Dedifferentiated amniotic fluid mesenchymal stem cell (primary cell): ENCODE measurements around the gene MX1.

Experiments used
- DNase-seq: peaks from one replicate; pipeline ENCODE4 v3.0.0-alpha.2; 2016; ENCODE audit errors: extremely low spot score

Gene MX1

GRCh38 chr21:41459884-41460534 is 34.0 kb downstream of the MX1 start:
- DNase-seq = no peak

GRCh38 chr21:41460578-41461527 is 34.8 kb downstream of the MX1 start:
- peak; percentile 65 for DNase-seq

GRCh38 chr21:41465176-41465781 is 39.2 kb downstream of the MX1 start:
- DNase-seq = no peak

- DNase-seq = no peak
These were observed 40.2 kb downstream of the MX1 start for GRCh38 chr21:41466024-41466820.

- DNase-seq = no peak
These were observed 44.0 kb downstream of the MX1 start for GRCh38 chr21:41470054-41470453.

- DNase-seq = no peak
These were observed 46.9 kb downstream of the MX1 start for GRCh38 chr21:41472753-41473548.

- DNase-seq = no peak
These were observed 49.8 kb downstream of the MX1 start for GRCh38 chr21:41475714-41476420.

GRCh38 chr21:41477641-41478318 is 51.7 kb downstream of the MX1 start:
- DNase-seq = no peak

- no peak for DNase-seq
These were observed 52.5 kb downstream of the MX1 start for GRCh38 chr21:41478319-41479177.

- no peak for DNase-seq
These were observed 53.6 kb downstream of the MX1 start for GRCh38 chr21:41479686-41480085.

- DNase-seq = no peak
These were observed 54.1 kb downstream of the MX1 start for GRCh38 chr21:41480086-41480690.

- peak; percentile 22 for DNase-seq
These were observed 55.2 kb downstream of the MX1 start for GRCh38 chr21:41481191-41481590.

GRCh38 chr21:41482301-41482700 is 56.3 kb downstream of the MX1 start:
- no peak for DNase-seq

- DNase-seq = no peak
These were observed 56.9 kb downstream of the MX1 start for GRCh38 chr21:41482980-41483379.

- no peak for DNase-seq
These were observed 57.4 kb downstream of the MX1 start for GRCh38 chr21:41483415-41483814.

GRCh38 chr21:41483973-41484372 is 57.9 kb downstream of the MX1 start:
- DNase-seq = no peak

- no peak for DNase-seq
These were observed 61.0 kb downstream of the MX1 start for GRCh38 chr21:41487082-41487481.

- DNase-seq = no peak
These were observed 62.0 kb downstream of the MX1 start for GRCh38 chr21:41488080-41488479.
